ENCODE data around the gene NHERF1. TPM values are rescaled to one million over a fixed set of nuclear protein-coding genes. Genes with fewer than 3 reads are reported as not detected.

The NHERF1 gene
- total and polyA plus RNA-seq, 2 of the 4 experiments (the other 2 are of a cell fraction) = 3.8 to 11.8 TPM

DNA sequence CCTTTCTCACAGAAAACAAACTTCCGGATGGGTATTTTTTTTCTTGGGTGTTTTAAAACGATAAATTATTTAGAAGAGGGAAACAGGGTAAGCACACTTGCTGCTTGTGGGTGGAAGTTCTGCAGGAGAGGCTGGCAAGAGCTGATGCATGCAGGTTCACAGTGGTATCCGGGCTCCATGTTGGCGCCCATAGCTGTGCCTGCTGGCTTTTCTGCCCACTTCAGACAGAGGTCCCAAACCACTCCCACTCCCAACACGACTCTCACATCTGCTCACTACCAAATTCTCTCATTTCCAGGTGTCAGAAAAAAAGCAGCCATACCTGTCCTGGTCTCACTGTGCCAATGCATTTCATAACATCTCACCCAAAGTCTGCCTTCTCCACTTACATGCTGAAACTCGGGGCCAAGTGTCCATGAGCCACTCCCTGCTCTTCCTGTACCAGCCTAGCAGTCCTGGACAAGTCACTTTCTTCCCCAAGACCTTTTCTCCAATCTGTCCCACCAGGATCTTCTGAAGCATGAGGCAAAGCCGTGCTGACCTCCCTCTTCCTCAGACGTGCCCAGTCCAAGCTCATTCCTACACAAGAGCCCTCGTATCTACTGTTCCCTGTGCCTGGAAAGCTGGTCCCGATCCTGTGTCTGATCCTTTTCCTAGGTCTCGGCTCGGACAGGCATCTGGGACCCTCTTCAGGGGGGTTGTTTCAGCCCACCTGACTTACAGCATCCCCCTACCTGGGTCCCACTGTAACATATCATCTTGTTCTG, 37.2 kb upstream of the NHERF1 start:
- TF ChIP-seq CEBPB (IDR thresholded peaks at IDR 0.05; ENCODE audit: low read depth, low read length) (no peak), CHD1 (IDR thresholded peaks at IDR 0.05; ENCODE audit: low read depth, low read length) (no peak), SMC3 (IDR thresholded peaks at IDR 0.05; ENCODE audit: low read depth, low read length) (no peak)
- Histone ChIP-seq H3K9ac (ENCODE audit: low read depth, low read length) (no peak overlapping the region), H3K18ac (ENCODE audit: low read depth, low read length) (no peak overlapping the region), H3K27me3 (ENCODE audit: control insufficient read depth, insufficient read depth, low read length) (no peaks in the 10 kb centered on the region; the same call in 1 of the 2 replicates), H4K5ac (ENCODE audit: low read depth, low read length) (no peak overlapping the region), H3K36me3 (ENCODE audit: control insufficient read depth, insufficient read depth, low read length) (no peaks in the 10 kb centered on the region), H2AK9ac (replicated peaks; ENCODE audit: low read depth, low read length, poor library complexity) (no peak overlapping the region), H3K4me2 (ENCODE audit: low read depth, low read length) (no peak overlapping the region), H2AFZ (replicated peaks; ENCODE audit: low read length, poor library complexity) (no peak overlapping the region), H2BK15ac (ENCODE audit: low read depth, low read length) (no peak overlapping the region), H4K20me1 (ENCODE audit: insufficient read depth, low read length) (no peaks in the 10 kb centered on the region), H2AK5ac (ENCODE audit: low read depth, low read length) (no peak overlapping the region), H2BK120ac (ENCODE audit: low read depth, low read length) (no peak overlapping the region), H3K14ac (replicated peaks; ENCODE audit: low read depth, low read length) (no peak overlapping the region), H3K9me3 (ENCODE audit: control insufficient read depth, insufficient read depth, low read length) (no peaks in the 10 kb centered on the region), H3K79me1 (ENCODE audit: low read depth in 1 of 2, low read length in 2 of 2) (no peaks in the 10 kb centered on the region), H4K8ac (ENCODE audit: low read depth in 2 of 2, low read length in 2 of 2) (no peak overlapping the region), H3K23ac (ENCODE audit: low read depth, low read length) (no peak overlapping the region), H2BK5ac (ENCODE audit: low read depth, low read length, poor library complexity, severe bottlenecking) (no peak overlapping the region), H3K9me1 (ENCODE audit: insufficient read depth, low read length) (no peaks in the 10 kb centered on the region), H3K4me3 (ENCODE audit: insufficient read depth, low read depth, low read length) (no peak overlapping the region), H3K56ac (ENCODE audit: extremely low read depth, insufficient read depth, low read length) (no peak overlapping the region), H3K4ac (ENCODE audit: low read depth, low read length) (no peak overlapping the region), H3K27ac (ENCODE audit: insufficient read depth, low read length) (no peak overlapping the region), H3K4me1 (ENCODE audit: control insufficient read depth, insufficient read depth, low read length) (no peaks in the 10 kb centered on the region), H4K91ac (ENCODE audit: insufficient read depth, low read depth, low read length) (no peak overlapping the region), H2BK20ac (ENCODE audit: low read depth, low read length) (no peak overlapping the region)
- POLR2A ChIA-PET (ENCODE audit: unreplicated experiment) = no interaction called here
- in situ Hi-C loops (cut with MboI; ENCODE audit: low sequenced_read_pairs) = no loop called here
- no peak for ATAC-seq (ENCODE audit: low read depth)
- CTCF ChIA-PET = no interaction called here
- dilution Hi-C loops (cut with HindIII; ENCODE audit: low sequenced_read_pairs, unreplicated experiment) = no loop called here
- intact Hi-C loops (cut with micrococcal nuclease) = no loop called here
- 16% methylated on average over 4 of the region's 12 CpGs; no CpG with 5 or more reads in 1 of the 2 experiments for WGBS, 2 experiments (ENCODE audit: extremely low coverage in 2 of 2, insufficient read length in 1 of 2)
- BruUV-seq (replicated peaks) = no TSS peak
- DNase-seq = no peak
